HepG2 (cell line): Measurements from ENCODE around the gene TNFRSF18. TPM values are rescaled to one million over a fixed set of nuclear protein-coding genes. Genes with fewer than 3 reads are reported as not detected.
A peak's percentile ranks its signal among the peaks of the same experiment; 100 is the strongest.

Experiments used
- BRCA1 ChIP-seq: sonication (generic); formaldehyde crosslinking; IDR thresholded peaks from 2 replicates; pipeline ENCODE4 v1.4.0; 2020; ENCODE audit warnings: missing genetic modification reagents
- DPF2 ChIP-seq: sonication (generic); formaldehyde crosslinking; IDR thresholded peaks from 2 replicates; pipeline ENCODE4 v1.4.0; 2020; ENCODE audit warnings: mild to moderate bottlenecking, low read depth, missing genetic modification reagents, borderline replicate concordance
- GATA4 ChIP-seq: sonication (generic); IDR thresholded peaks from 2 replicates; pipeline ENCODE4 v1.6.1; 2016; ENCODE audit warnings: antibody characterized with exemption, low read depth, borderline replicate concordance
- HNRNPUL1 ChIP-seq: fragments of 200-400 bp; formaldehyde crosslinking; IDR thresholded peaks from 2 replicates; pipeline ENCODE4 v1.6.1; 2017; ENCODE audit warnings: low read depth, mild to moderate bottlenecking, low read length, moderate library complexity
- KLF15 ChIP-seq: sonication (generic); formaldehyde crosslinking; IDR thresholded peaks from 2 replicates; pipeline ENCODE4 v1.8.1; 2023; ENCODE audit warnings: borderline replicate concordance, mild to moderate bottlenecking, inconsistent platforms, missing genetic modification reagents, mixed read lengths
- MYC ChIP-seq: sonication (generic); formaldehyde crosslinking; IDR thresholded peaks from 2 replicates; pipeline ENCODE4 v1.9.0; 2021; ENCODE audit warnings: missing genetic modification reagents, borderline replicate concordance
- NFE2L1 ChIP-seq: sonication (generic); formaldehyde crosslinking; IDR thresholded peaks from 2 replicates; pipeline ENCODE4 v1.4.0; 2020; ENCODE audit warnings: missing genetic modification reagents, mild to moderate bottlenecking, borderline replicate concordance
- NR2F6 ChIP-seq, 2 experiments: IDR thresholded peaks; 2 replicates each; pipeline ENCODE4 v1.6.1; 2016; ENCODE audit warnings: antibody characterized with exemption in 1 of 2, mild to moderate bottlenecking in 1 of 2
- RARA ChIP-seq: IDR thresholded peaks from 2 replicates; pipeline ENCODE4 v1.6.1; 2016; ENCODE audit warnings: missing genetic modification reagents, missing compliant biosample characterization
- SMAD3 ChIP-seq: sonication (generic); formaldehyde crosslinking; IDR thresholded peaks from 2 replicates; pipeline ENCODE4 v1.4.0; 2020; ENCODE audit warnings: missing genetic modification reagents
- ZNF251 ChIP-seq: sonication (generic); formaldehyde crosslinking; IDR thresholded peaks from 2 replicates; pipeline ENCODE4 v1.9.0; 2021; ENCODE audit warnings: mild to moderate bottlenecking, missing genetic modification reagents
- ZNF572 ChIP-seq: sonication (generic); formaldehyde crosslinking; IDR thresholded peaks from 2 replicates; pipeline ENCODE4 v1.5.1; 2020; ENCODE audit warnings: mild to moderate bottlenecking, missing genetic modification reagents
- ZNF772 ChIP-seq: sonication (generic); formaldehyde crosslinking; IDR thresholded peaks from 2 replicates; pipeline ENCODE4 v1.5.0; 2020; ENCODE audit warnings: mild to moderate bottlenecking, missing genetic modification reagents
- polyA plus RNA-seq, 8 experiments: library from polyadenylated mRNA; depleted of rRNA in 3 of 8; stranded (reverse) in 7 of 8; unstranded in 1 of 8; fragments of >200 nt; fragmentation: Illumina TruSeq in 4 of 8; extraction: Trizol in 4 of 8; gene quantifications; 2 replicates each; pipeline versions ENCODE4 v1.2.1 to v1.2.3, GENCODE V29; 2011 to 2016; ENCODE audit warnings: low read depth in 4 of 8, missing spikeins in 1 of 8, mixed read lengths in 1 of 8; ENCODE audit not compliant: insufficient read depth in 1 of 8
- total RNA-seq, 5 experiments: library from RNA; depleted of rRNA; stranded (reverse); fragments of >200 nt; fragmentation: Illumina TruSeq; extraction: Trizol; gene quantifications; 2 replicates each; pipeline ENCODE4 v1.2.3, GENCODE V29; 2016; ENCODE audit warnings: low read depth in 1 of 5
- TF ChIP-seq, protein P1 (sequence below): sonication (generic); formaldehyde crosslinking; IDR thresholded peaks from 2 replicates; pipeline ENCODE4 v1.4.0; 2020; ENCODE audit warnings: mild to moderate bottlenecking, missing genetic modification reagents, borderline replicate concordance
- TF ChIP-seq, protein P2 (sequence below): sonication (generic); formaldehyde crosslinking; conservative IDR thresholded peaks from 2 replicates; pipeline ENCODE4 v1.4.0; 2020; ENCODE audit warnings: missing genetic modification reagents
- TF ChIP-seq, protein P3 (sequence below): sonication (generic); formaldehyde crosslinking; IDR thresholded peaks from 2 replicates; pipeline ENCODE4 v1.4.0; 2020; ENCODE audit warnings: mild to moderate bottlenecking, missing genetic modification reagents, borderline replicate concordance
- TF ChIP-seq, protein P4 (sequence below): sonication (generic); formaldehyde crosslinking; IDR thresholded peaks from 2 replicates; pipeline ENCODE4 v1.4.0; 2020; ENCODE audit warnings: mild to moderate bottlenecking, missing genetic modification reagents

The TNFRSF18 gene
- total and polyA plus RNA-seq, 2 of the 13 experiments (the other 11 are each of a cell fraction or from before 2014, with no cell fraction given) = not detected

DNA sequence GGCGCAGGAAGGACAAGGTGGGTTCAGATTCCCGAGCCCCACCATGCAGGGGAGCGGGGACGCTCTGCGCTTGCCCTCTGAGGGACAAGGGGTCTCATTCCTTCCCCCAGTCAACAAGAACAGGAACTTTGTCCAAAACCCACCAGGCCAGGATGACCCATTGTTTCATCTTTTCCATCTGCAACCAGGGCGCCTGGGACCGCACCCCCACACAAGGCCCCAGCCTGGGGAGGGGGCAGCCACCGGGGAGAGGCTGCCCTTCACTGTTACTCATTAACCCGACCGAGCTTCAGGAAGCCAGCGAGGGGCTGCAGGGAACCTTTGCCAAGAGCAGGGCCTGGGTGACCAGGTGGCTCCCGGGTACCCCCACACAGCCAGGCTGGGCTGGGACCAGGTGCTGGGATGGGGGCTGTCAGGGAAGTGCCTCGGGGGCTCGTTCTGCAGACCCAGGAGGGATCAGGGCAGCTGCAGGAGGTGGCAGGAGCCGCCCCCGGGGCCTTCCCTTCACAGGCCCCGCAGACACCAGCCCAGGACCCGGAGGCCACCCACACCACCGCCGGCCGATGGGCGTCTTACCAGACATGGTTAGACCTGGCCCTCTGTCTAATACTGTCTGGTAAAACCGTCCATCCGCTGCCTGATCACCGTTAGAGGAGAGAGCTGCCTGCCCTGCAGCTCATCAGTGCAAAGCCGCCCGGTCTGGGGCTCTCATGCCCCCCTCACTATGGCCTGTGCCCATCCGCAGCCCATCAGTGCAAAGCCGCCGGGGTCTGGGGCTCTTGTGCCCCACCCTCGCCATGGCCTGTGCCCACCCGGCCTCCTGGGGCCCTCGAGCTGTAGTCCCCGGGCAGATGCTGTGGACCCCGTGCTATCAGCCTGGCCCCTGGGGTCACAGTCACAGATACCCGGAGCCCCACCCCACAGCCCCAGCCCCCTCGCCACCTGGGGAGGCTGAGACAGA lies 37.7 kb downstream of the TNFRSF18 start (continued):
- TF ChIP-seq, protein P1, sequence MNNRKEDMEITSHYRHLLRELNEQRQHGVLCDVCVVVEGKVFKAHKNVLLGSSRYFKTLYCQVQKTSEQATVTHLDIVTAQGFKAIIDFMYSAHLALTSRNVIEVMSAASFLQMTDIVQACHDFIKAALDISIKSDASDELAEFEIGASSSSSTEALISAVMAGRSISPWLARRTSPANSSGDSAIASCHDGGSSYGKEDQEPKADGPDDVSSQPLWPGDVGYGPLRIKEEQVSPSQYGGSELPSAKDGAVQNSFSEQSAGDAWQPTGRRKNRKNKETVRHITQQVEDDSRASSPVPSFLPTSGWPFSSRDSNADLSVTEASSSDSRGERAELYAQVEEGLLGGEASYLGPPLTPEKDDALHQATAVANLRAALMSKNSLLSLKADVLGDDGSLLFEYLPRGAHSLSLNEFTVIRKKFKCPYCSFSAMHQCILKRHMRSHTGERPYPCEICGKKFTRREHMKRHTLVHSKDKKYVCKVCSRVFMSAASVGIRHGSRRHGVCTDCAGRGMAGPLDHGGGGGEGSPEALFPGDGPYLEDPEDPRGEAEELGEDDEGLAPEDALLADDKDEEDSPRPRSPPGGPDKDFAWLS (CRISPR knock-in tag) = 0 out of 2 replicates have a peak, but pooled peaks have one; percentile 50
- no peak for TF ChIP-seq ZNF251 (CRISPR knock-in tag)
- no peak for TF ChIP-seq NR2F6 (IDR thresholded peaks at IDR 0.05)
- peak; percentile 6; the same call in 1 of the 2 replicates for TF ChIP-seq NR2F6 (CRISPR knock-in tag; IDR thresholded peaks at IDR 0.05)
- 0 out of 2 replicates have a peak, but pooled peaks have one; percentile 18 for TF ChIP-seq MYC (CRISPR knock-in tag)
- TF ChIP-seq, protein P2, sequence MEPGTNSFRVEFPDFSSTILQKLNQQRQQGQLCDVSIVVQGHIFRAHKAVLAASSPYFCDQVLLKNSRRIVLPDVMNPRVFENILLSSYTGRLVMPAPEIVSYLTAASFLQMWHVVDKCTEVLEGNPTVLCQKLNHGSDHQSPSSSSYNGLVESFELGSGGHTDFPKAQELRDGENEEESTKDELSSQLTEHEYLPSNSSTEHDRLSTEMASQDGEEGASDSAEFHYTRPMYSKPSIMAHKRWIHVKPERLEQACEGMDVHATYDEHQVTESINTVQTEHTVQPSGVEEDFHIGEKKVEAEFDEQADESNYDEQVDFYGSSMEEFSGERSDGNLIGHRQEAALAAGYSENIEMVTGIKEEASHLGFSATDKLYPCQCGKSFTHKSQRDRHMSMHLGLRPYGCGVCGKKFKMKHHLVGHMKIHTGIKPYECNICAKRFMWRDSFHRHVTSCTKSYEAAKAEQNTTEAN (CRISPR knock-in tag) = no peak
- TF ChIP-seq ZNF772 (CRISPR knock-in tag) = no peak
- TF ChIP-seq BRCA1 (CRISPR knock-in tag) = no peak
- peak; percentile 92 for TF ChIP-seq HNRNPUL1
- no peak for TF ChIP-seq DPF2 (CRISPR knock-in tag)
- no peak for TF ChIP-seq GATA4
- no peak for TF ChIP-seq SMAD3 (CRISPR knock-in tag)
- no peak for TF ChIP-seq KLF15 (CRISPR knock-in tag)
- no peak for TF ChIP-seq ZNF572
- TF ChIP-seq, protein P3, sequence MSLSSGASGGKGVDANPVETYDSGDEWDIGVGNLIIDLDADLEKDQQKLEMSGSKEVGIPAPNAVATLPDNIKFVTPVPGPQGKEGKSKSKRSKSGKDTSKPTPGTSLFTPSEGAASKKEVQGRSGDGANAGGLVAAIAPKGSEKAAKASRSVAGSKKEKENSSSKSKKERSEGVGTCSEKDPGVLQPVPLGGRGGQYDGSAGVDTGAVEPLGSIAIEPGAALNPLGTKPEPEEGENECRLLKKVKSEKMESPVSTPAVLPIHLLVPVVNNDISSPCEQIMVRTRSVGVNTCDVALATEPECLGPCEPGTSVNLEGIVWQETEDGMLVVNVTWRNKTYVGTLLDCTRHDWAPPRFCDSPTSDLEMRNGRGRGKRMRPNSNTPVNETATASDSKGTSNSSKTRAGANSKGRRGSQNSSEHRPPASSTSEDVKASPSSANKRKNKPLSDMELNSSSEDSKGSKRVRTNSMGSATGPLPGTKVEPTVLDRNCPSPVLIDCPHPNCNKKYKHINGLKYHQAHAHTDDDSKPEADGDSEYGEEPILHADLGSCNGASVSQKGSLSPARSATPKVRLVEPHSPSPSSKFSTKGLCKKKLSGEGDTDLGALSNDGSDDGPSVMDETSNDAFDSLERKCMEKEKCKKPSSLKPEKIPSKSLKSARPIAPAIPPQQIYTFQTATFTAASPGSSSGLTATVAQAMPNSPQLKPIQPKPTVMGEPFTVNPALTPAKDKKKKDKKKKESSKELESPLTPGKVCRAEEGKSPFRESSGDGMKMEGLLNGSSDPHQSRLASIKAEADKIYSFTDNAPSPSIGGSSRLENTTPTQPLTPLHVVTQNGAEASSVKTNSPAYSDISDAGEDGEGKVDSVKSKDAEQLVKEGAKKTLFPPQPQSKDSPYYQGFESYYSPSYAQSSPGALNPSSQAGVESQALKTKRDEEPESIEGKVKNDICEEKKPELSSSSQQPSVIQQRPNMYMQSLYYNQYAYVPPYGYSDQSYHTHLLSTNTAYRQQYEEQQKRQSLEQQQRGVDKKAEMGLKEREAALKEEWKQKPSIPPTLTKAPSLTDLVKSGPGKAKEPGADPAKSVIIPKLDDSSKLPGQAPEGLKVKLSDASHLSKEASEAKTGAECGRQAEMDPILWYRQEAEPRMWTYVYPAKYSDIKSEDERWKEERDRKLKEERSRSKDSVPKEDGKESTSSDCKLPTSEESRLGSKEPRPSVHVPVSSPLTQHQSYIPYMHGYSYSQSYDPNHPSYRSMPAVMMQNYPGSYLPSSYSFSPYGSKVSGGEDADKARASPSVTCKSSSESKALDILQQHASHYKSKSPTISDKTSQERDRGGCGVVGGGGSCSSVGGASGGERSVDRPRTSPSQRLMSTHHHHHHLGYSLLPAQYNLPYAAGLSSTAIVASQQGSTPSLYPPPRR (CRISPR knock-in tag) = no peak
- no peak for TF ChIP-seq NFE2L1 (CRISPR knock-in tag)
- TF ChIP-seq, protein P4, sequence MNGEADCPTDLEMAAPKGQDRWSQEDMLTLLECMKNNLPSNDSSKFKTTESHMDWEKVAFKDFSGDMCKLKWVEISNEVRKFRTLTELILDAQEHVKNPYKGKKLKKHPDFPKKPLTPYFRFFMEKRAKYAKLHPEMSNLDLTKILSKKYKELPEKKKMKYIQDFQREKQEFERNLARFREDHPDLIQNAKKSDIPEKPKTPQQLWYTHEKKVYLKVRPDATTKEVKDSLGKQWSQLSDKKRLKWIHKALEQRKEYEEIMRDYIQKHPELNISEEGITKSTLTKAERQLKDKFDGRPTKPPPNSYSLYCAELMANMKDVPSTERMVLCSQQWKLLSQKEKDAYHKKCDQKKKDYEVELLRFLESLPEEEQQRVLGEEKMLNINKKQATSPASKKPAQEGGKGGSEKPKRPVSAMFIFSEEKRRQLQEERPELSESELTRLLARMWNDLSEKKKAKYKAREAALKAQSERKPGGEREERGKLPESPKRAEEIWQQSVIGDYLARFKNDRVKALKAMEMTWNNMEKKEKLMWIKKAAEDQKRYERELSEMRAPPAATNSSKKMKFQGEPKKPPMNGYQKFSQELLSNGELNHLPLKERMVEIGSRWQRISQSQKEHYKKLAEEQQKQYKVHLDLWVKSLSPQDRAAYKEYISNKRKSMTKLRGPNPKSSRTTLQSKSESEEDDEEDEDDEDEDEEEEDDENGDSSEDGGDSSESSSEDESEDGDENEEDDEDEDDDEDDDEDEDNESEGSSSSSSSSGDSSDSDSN (CRISPR knock-in tag) = 0 out of 2 replicates have a peak, but pooled peaks have one; percentile 0
- no peak for TF ChIP-seq RARA
